Measurements from ENCODE around the gene LRGUK.
A peak's percentile ranks its signal among the peaks of the same experiment; 100 is the strongest.
"Not testable (repeated sequence)": the region's sequence is repeated elsewhere in the genome, so short reads cannot be mapped to it uniquely, and the experiment has no call there.

The LRGUK gene, protein sequence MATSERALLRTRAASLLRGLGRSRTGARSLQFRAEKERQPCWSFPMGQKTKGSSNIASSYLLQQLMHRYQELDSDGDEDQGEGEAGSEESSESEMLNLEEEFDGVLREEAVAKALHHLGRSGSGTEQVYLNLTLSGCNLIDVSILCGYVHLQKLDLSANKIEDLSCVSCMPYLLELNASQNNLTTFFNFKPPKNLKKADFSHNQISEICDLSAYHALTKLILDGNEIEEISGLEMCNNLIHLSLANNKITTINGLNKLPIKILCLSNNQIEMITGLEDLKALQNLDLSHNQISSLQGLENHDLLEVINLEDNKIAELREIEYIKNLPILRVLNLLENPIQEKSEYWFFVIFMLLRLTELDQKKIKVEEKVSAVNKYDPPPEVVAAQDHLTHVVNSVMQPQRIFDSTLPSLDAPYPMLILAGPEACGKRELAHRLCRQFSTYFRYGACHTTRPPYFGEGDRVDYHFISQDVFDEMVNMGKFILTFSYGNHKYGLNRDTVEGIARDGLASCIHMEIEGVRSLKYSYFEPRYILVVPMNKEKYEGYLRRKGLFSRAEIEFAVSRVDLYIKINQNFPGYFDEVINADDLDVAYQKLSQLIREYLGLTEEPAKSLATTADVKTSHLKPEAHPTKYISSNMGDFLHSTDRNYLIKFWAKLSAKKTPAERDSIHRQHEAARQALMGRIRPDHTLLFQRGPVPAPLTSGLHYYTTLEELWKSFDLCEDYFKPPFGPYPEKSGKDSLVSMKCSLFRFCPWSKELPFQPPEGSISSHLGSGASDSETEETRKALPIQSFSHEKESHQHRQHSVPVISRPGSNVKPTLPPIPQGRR

DNA sequence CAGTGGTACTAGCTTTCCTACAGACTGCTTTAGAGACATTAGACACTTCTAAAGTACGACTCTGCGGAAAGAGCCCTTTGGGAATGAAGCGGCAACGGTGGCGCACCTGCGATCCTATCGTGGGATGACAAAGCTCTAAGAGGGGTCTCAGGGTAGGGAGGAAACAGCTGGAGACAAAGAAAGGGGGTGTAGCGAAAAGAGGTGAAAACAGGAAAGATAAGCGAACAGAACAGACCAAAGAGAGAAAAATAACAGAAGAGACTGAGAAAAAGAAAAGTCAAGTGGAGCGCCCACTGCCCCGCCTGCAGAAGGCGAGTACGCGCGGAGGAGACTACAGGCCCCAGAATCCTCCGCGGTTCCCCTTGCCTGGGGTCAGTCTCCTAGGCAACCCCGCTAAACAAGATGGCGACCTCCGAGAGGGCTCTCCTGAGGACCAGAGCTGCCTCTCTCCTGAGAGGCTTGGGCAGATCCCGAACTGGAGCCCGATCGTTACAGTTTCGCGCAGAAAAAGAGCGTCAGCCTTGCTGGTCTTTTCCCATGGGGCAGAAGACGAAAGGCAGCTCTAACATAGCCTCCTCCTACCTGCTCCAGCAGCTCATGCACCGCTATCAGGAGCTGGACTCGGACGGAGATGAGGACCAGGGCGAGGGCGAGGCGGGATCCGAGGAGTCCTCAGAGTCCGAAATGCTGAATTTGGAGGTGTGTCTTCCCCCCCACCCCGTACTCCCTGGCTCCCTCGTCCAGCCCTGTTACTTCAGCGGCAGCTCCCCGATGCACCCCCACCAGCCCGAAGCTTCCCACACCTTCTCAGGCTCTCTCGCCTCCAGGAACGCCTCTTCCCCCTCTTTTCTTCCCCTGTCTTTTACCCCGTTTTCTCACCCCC, at the start of gene LRGUK:
TSS of gene LRGUK (plus strand) at position 375 of the 883 bp plus-strand sequence. CDS start at position 403, 28 bp downstream.
- peaks cover 21% of the 10 kb centered on the region for H3K4me1 ChIP-seq
- peak within 1 kb of the TSS; percentile 69 for H3K4me3 ChIP-seq
- no peaks in the 10 kb centered on the region for H3K9me3 ChIP-seq
- H4K20me1 ChIP-seq, result no peaks in the 10 kb centered on the region
- peak within 1 kb of the TSS; percentile 99 for H3K4me2 ChIP-seq
- H3K9ac ChIP-seq, result peak within 1 kb of the TSS; percentile 1
- H3K27ac ChIP-seq, result no peak within 1 kb of the TSS
- no peak for TF ChIP-seq Cebpa-rat (IDR thresholded peaks at IDR 0.05)
- no peaks in the 10 kb centered on the region for H3K36me3 ChIP-seq
- no peaks in the 10 kb centered on the region for H3K27me3 ChIP-seq

DNA sequence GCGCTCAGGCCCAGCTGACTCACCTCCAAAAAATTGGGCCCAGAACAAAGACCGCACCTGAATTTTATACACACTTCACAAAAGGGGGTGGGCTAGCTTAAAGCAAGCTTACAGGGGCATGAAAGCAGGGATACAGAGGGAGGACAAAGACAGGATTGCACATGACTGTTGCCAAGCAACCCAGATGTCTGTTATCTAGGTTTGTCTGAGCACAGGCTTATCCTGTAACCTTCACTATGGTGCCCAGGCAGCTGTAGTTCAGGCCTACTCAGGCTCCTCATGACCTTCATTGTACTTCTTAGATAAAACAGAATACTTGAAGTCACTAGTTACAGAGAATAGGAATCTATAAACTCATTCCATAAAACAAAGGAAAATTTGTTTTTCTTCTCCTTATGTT, 49.6 kb upstream of the LRGUK start:
- not testable (repeated sequence) for H3K9me3 ChIP-seq, H3K4me3 ChIP-seq, H4K20me1 ChIP-seq, H3K4me1 ChIP-seq, H3K27me3 ChIP-seq, H3K4me2 ChIP-seq, H3K9ac ChIP-seq, H3K27ac ChIP-seq
- H3K36me3 ChIP-seq, result peaks cover 33% of the 10 kb centered on the region

DNA sequence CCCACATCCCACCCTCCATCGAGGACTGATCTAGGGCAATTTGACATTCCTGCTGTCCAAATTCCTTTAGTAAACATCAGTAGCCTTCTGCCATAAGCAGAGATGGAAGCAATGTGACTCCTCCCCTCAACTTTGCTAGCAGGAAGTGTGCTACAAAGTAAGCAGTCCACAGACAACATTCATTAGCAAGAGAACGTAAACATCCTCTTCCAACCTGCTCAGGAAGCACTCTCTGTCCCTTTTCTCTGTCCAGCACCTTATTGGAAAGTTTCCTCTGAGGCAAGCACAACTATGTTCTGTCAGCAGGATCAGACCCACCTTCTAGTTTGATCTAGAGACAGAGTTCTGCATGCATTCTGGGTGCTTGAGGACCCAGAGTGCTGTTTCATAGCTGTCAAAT, 48.1 kb upstream of the LRGUK start:
- no peak for TF ChIP-seq Cebpa-rat (IDR thresholded peaks at IDR 0.05)
- no peak overlapping the region for H3K4me2 ChIP-seq
- H3K9ac ChIP-seq, result no peak overlapping the region
- peaks cover 7% of the 10 kb centered on the region; the same call in 1 of the 2 replicates for H3K9me3 ChIP-seq
- H3K4me3 ChIP-seq, result no peak overlapping the region
- H3K4me1 ChIP-seq, result no peaks in the 10 kb centered on the region
- H3K36me3 ChIP-seq, result peaks cover 29% of the 10 kb centered on the region
- H4K20me1 ChIP-seq, result no peaks in the 10 kb centered on the region
- H3K27ac ChIP-seq, result no peak overlapping the region
- H3K27me3 ChIP-seq, result no peaks in the 10 kb centered on the region

DNA sequence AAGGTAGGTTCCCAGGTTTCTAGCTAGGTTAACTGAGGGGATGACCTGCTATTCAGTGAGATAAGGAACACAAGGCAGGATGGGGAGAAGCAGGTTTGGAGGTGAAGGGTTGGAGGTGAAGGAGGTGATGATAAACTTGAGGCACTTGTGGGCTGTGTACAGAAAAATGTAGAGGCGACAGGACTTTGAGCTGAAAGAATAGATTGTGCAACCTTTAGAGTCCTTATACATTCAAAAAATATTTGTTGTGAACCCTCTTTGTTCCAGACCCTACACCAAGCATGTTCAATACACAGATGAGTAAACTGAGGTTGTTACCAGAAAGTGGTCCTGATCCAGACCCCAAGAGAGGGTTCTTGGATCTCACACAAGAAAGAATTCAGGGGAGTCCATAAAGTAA, 45.4 kb upstream of the LRGUK start:
- Histone ChIP-seq H3K27ac (no peak overlapping the region), H3K4me3 (no peak overlapping the region), H3K36me3 (peaks cover 8% of the 10 kb centered on the region; the same call in 1 of the 2 replicates), H3K9ac (no peak overlapping the region), H3K9me3 (peaks cover 27% of the 10 kb centered on the region), H4K20me1 (no peaks in the 10 kb centered on the region), H3K27me3 (no peaks in the 10 kb centered on the region), H3K4me2 (no peak overlapping the region), H3K4me1 (peaks cover 6% of the 10 kb centered on the region; the same call in 1 of the 2 replicates)
- TF ChIP-seq Cebpa-rat (IDR thresholded peaks at IDR 0.05), result no peak

DNA sequence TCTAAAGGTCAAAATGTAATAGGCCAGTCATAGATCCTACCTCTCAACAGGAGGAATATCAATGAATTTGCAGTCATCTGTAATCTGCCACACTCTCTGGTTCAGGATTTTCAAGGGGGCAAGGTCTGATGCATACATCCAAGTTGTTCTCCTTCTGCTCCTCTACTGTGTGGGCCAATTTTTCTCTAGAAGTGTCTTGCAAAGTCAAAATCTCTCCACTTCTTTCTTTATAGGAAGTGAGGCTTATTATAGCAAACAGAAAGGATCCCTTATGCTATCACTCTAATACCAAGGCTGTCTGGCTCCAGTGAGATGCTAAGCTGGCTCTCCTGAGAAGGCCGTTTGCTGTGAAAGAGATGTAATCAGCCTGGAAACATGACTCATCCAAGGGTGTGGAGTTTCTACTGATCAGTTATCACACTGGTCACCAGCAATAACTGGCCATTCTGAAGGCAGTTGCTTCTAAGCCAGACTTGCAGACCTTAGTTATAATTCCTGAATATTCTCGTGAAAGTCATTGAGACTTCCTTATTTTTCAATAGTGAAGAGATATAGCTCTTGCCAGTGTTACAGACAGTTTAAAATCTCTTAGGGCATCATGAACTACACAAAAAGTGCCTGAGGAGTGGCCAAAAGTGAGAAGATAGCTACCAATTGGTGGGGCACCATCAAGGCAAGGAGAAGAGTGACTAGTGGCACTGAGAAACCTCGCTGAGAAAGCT, 43.2 kb upstream of the LRGUK start:
- TF ChIP-seq Cebpa-rat (IDR thresholded peaks at IDR 0.05), result no peak
- Histone ChIP-seq H3K9me3 (peaks cover 49% of the 10 kb centered on the region), H3K4me2 (no peak overlapping the region)

DNA sequence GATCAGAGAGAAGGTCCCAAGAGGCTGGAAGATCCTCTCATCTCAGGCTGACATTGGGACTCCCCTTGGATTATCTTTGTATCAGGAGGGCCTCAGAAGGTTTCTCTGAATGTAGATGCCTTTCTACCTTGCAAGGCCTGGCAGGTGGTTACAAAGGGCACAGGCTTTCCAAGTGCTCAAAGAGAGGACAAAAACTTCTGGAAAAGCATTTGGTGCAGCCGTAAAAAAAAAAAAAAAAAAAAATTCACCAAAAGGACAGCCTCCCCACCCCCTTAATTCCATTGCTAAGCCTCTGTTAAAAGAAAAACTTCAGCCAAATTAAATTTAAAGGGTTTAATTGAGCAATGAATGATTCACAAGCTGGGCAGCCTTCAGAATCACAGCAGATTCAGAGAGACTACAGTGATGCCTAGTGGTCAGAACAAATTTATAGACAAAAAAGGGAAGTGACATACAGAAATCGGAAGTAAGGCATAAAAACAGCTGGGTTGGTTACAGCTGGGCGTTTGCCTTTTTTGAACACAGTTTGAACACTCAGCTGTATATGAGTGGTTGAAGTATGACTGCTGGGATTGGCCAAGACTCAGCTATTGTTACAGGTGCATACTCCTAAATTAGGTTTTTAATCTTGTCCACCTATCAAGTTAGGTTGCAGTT, 42.5 kb upstream of the LRGUK start:
- peaks cover 55% of the 10 kb centered on the region for H3K9me3 ChIP-seq
- H3K4me2 ChIP-seq, result peak overlapping the region; percentile 20; the same call in 1 of the 2 replicates
- no peaks in the 10 kb centered on the region for H3K27me3 ChIP-seq
- H3K9ac ChIP-seq, result no peak overlapping the region
- no peak overlapping the region for H3K4me3 ChIP-seq
- H4K20me1 ChIP-seq, result no peaks in the 10 kb centered on the region
- peaks cover 6% of the 10 kb centered on the region; the same call in 1 of the 2 replicates for H3K4me1 ChIP-seq
- TF ChIP-seq Cebpa-rat (IDR thresholded peaks at IDR 0.05), result no peak
- H3K36me3 ChIP-seq, result no peaks in the 10 kb centered on the region
- no peak overlapping the region for H3K27ac ChIP-seq

More for the DNA sequence above, 43.2 kb upstream of the LRGUK start:
- no peaks in the 10 kb centered on the region for H3K27me3 ChIP-seq
- no peaks in the 10 kb centered on the region for H3K36me3 ChIP-seq
- H3K4me1 ChIP-seq, result peaks cover 6% of the 10 kb centered on the region; the same call in 1 of the 2 replicates
- no peaks in the 10 kb centered on the region for H4K20me1 ChIP-seq
- H3K27ac ChIP-seq, result no peak overlapping the region
- no peak overlapping the region for H3K4me3 ChIP-seq
- H3K9ac ChIP-seq, result no peak overlapping the region

DNA sequence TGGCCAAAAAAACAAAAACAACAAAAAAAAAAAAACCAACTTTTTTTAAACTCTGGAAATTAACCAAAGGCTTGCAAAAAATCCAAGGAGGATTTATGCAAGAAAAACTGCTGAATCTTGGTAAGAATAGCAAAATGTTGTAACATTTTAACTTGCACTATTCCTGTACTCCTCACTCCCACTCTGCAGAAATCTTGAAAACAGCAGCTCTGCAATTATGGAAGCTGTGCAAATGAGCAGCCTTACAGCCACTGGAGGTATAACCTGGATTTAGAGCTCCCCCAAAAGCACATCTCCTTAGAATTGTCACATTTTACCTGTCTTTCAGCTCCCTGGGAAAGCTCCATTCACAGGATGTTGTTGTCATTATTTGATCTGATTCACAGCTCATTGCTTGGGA, 41.8 kb upstream of the LRGUK start:
- no peak for TF ChIP-seq Cebpa-rat (IDR thresholded peaks at IDR 0.05)
- Histone ChIP-seq H3K4me2 (no peak overlapping the region), H3K27ac (no peak overlapping the region)

DNA sequence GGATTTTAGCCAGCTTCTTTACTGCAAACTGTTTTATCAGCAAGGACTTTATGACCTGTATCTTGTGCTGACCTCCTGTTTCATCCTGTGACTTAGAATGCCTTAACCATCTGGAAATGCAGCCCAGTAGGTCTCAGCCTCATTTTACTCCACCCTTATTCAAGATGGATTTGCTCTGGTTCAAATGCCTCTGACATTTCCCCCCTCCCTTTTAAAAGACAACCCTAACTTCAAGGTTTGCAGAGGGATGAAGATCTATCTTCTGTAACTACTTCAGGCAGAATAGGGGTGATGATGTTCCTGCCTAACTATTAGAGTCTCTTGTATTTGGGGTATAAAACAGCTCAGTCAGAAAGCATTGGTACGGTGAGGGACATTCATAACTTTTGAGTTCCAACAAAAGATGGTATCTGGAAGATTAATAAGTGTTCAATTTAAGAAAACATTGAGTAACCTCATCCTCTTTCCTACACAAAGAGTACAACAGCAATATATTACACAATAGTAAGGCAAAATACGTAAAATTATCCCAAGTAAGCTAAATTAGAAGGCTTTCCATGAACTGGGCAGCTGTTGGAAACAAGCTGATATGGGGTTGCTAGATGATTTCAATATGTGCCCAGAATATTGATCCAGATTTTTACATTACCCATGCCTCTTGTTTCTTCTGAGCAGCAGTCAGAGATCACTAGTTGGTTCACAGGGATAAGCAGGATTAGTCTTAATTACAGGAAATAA, 40.0 kb upstream of the LRGUK start:
- Histone ChIP-seq H3K9me3 (peaks cover 79% of the 10 kb centered on the region), H3K4me1 (peaks cover 6% of the 10 kb centered on the region; the same call in 1 of the 2 replicates)
- no peak for TF ChIP-seq Cebpa-rat (IDR thresholded peaks at IDR 0.05)

More for the DNA sequence above, 41.8 kb upstream of the LRGUK start:
- no peak overlapping the region for H3K9ac ChIP-seq
- peaks cover 6% of the 10 kb centered on the region; the same call in 1 of the 2 replicates for H3K4me1 ChIP-seq
- H3K4me3 ChIP-seq, result no peak overlapping the region
- peaks cover 62% of the 10 kb centered on the region for H3K9me3 ChIP-seq
- H3K27me3 ChIP-seq, result no peaks in the 10 kb centered on the region
- H3K36me3 ChIP-seq, result no peaks in the 10 kb centered on the region
- H4K20me1 ChIP-seq, result no peaks in the 10 kb centered on the region

More for the DNA sequence above, 40.0 kb upstream of the LRGUK start:
- H4K20me1 ChIP-seq, result no peaks in the 10 kb centered on the region
- no peak overlapping the region for H3K27ac ChIP-seq
- H3K4me2 ChIP-seq, result no peak overlapping the region
- H3K9ac ChIP-seq, result no peak overlapping the region
- no peaks in the 10 kb centered on the region for H3K27me3 ChIP-seq
- no peak overlapping the region for H3K4me3 ChIP-seq
- H3K36me3 ChIP-seq, result no peaks in the 10 kb centered on the region
